ENCODE results near the gene UBE2M. TPM values are rescaled to one million over a fixed set of nuclear protein-coding genes. Genes with fewer than 3 reads are reported as not detected.

UBE2M gene
- total RNA-seq, 5 donors from 2014 or later (not counting 1 experiment from before 2014, with no cell fraction given), result 35.6 to 53.5 (median 48.6) TPM

DNA sequence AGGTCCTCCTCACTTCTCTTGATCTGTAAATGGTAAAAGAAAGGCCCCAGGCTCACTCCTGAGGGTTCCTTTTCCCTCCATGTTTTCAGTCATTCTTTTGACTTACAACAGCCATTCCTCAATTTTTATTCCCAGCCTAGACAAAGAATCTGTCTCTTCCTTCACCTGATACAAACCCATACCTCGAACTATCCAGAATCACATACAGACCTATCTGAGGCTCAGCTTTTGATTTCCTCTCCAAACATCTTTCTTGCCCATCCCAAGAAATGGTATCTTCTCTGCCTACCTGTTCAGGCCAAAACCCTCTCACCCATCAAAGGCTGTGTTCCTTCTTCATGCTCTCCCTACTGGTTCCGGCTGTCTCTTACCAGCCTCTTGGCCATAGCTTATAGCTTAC lies 5.8 kb downstream of the UBE2M start:
- DNase-seq, result no peak
- peaks cover 53 to 58% (median 56%) of the 10 kb centered on the region in 3 donors for H3K4me1 Mint-ChIP-seq
- H3K4me3 Mint-ChIP-seq, result peak overlapping the region in 2 of 3 donors; percentile 3 to 40
- no peak for ATAC-seq (replicated peaks in 1 of 4)
- no peaks in the 10 kb centered on the region for H3K27me3 Mint-ChIP-seq
- no peaks in the 10 kb centered on the region for H3K9me3 ChIP-seq
- H3K27ac Mint-ChIP-seq, result peak overlapping the region in 1 of 2 donors; percentile 9
- CTCF ChIA-PET, result interaction anchor here in 1 of 2 donors (1.6 kb wide), 1 partner anchor 32 kb away, joined by 6 read pairs; the partner anchor contains the start of gene ZBTB45
- POLR2A ChIA-PET, result interaction anchor here in 1 of 2 donors (0.6 kb wide), 1 partner anchor 9 kb away, joined by 3 read pairs; no protein-coding TSS in a partner anchor
- H3K9me3 Mint-ChIP-seq, result no peaks in the 10 kb centered on the region
- H3K27ac ChIP-seq (ENCODE audit: low read length), result no peak overlapping the region
- H3K4me3 ChIP-seq (ENCODE audit: control insufficient read depth in 1 of 2, extremely low read depth in 1 of 2, low read length in 1 of 2), result no peak overlapping the region
- H3K27me3 ChIP-seq (replicated peaks in 1 of 2; ENCODE audit: control insufficient read depth in 2 of 2, extremely low read depth in 1 of 2, insufficient read depth in 2 of 2, low read length in 1 of 2), result no peaks in the 10 kb centered on the region
- H3K36me3 ChIP-seq (ENCODE audit: control insufficient read depth in 2 of 2, extremely low read depth in 1 of 2, insufficient read depth in 1 of 2, low read length in 1 of 2), result peaks cover 15 to 71% of the 10 kb centered on the region in 2 donors
- WGBS (ENCODE audit: insufficient coverage), result 92% methylated on average over 1 of the region's 2 CpGs
- H3K36me3 Mint-ChIP-seq, result peaks cover 49% of the 10 kb centered on the region
- peaks cover 17 to 60% of the 10 kb centered on the region in 2 experiments for H3K4me1 ChIP-seq (ENCODE audit: control insufficient read depth in 1 of 2, extremely low read depth in 1 of 2, insufficient read depth in 2 of 2, low read length in 2 of 2)

- WGBS (ENCODE audit: insufficient coverage), result 93% methylated on average over 8 of the region's 18 CpGs
- CTCF ChIA-PET, result no interaction called here
- peaks cover 18 to 73% of the 10 kb centered on the region in 2 donors for H3K36me3 ChIP-seq (ENCODE audit: control insufficient read depth in 2 of 2, extremely low read depth in 1 of 2, insufficient read depth in 1 of 2, low read length in 1 of 2)
- DNase-seq (peak in 1 of 35 experiments; percentile 8), ATAC-seq (replicated peaks in 1 of 4) (no peak)
- H3K27me3 Mint-ChIP-seq, result no peaks in the 10 kb centered on the region
- H3K27me3 ChIP-seq (replicated peaks in 1 of 2; ENCODE audit: control insufficient read depth in 2 of 2, extremely low read depth in 1 of 2, insufficient read depth in 2 of 2, low read length in 1 of 2), result no peaks in the 10 kb centered on the region
- H3K9me3 Mint-ChIP-seq, result no peaks in the 10 kb centered on the region
- H3K27ac Mint-ChIP-seq, result no peak overlapping the region
- POLR2A ChIA-PET, result no interaction called here
- peaks cover 48 to 58% (median 57%) of the 10 kb centered on the region in 3 donors for H3K4me1 Mint-ChIP-seq
- H3K4me1 ChIP-seq (ENCODE audit: control insufficient read depth in 1 of 2, extremely low read depth in 1 of 2, insufficient read depth in 2 of 2, low read length in 2 of 2), result peaks cover 9 to 59% of the 10 kb centered on the region in 2 experiments
- H3K4me3 Mint-ChIP-seq, result no peak overlapping the region
- no peak overlapping the region for H3K27ac ChIP-seq (ENCODE audit: low read length)
- no peaks in the 10 kb centered on the region for H3K9me3 ChIP-seq
- H3K36me3 Mint-ChIP-seq, result peaks cover 49% of the 10 kb centered on the region
- H3K4me3 ChIP-seq (ENCODE audit: control insufficient read depth in 1 of 2, extremely low read depth in 1 of 2, low read length in 1 of 2), result no peak overlapping the region
These were observed 6.6 kb downstream of the UBE2M start for GRCh38 chr19:58551577-58552471.

DNA sequence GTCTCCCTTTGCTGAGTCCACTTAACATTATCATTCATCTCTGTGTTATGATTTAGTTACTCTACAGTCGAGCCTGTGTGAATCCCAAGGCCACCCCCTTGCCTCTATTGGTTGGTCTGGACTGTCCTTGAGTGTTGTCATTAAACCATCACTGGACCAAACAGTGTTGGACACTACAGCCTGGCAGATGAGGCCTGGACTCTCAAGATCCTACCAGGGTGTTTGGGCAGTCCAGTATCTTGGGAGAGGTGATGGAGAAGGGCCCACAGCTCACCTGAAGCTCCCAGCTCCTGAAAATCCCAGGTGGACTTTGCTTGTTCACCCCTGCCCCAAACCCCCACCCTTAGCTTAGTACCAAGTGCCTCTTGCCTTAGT lies 7.3 kb downstream of the UBE2M start:
- H3K4me3 Mint-ChIP-seq, result peak overlapping the region in 1 of 3 donors; percentile 21
- H3K27ac Mint-ChIP-seq, result no peak overlapping the region
- Histone ChIP-seq H3K27me3 (replicated peaks in 1 of 2; ENCODE audit: control insufficient read depth in 2 of 2, extremely low read depth in 1 of 2, insufficient read depth in 2 of 2, low read length in 1 of 2) (no peaks in the 10 kb centered on the region), H3K9me3 (no peaks in the 10 kb centered on the region), H3K4me3 (ENCODE audit: control insufficient read depth in 1 of 2, extremely low read depth in 1 of 2, low read length in 1 of 2) (no peak overlapping the region), H3K4me1 (ENCODE audit: control insufficient read depth in 1 of 2, extremely low read depth in 1 of 2, insufficient read depth in 2 of 2, low read length in 2 of 2) (peaks cover 13 to 59% of the 10 kb centered on the region in 2 experiments), H3K36me3 (ENCODE audit: control insufficient read depth in 2 of 2, extremely low read depth in 1 of 2, insufficient read depth in 1 of 2, low read length in 1 of 2) (peaks cover 18 to 73% of the 10 kb centered on the region in 2 donors), H3K27ac (ENCODE audit: low read length) (no peak overlapping the region)
- WGBS (ENCODE audit: insufficient coverage), result no CpG with 5 or more reads among the region's 1 CpG
- H3K27me3 Mint-ChIP-seq, result no peaks in the 10 kb centered on the region
- H3K4me1 Mint-ChIP-seq, result peaks cover 48 to 58% (median 57%) of the 10 kb centered on the region in 3 donors
- CTCF ChIA-PET, result no interaction called here
- H3K36me3 Mint-ChIP-seq, result peaks cover 49% of the 10 kb centered on the region
- POLR2A ChIA-PET, result interaction anchor here in 1 of 2 donors (0.6 kb wide), 1 partner anchor 21 kb away, joined by 3 read pairs; no protein-coding TSS in a partner anchor
- DNase-seq, result no peak
- no peak for ATAC-seq (replicated peaks in 1 of 4)
- H3K9me3 Mint-ChIP-seq, result no peaks in the 10 kb centered on the region

- H3K4me1 Mint-ChIP-seq, result peaks cover 49 to 60% (median 59%) of the 10 kb centered on the region in 3 donors
- H3K27ac Mint-ChIP-seq, result no peak overlapping the region
- CTCF ChIA-PET, result no interaction called here
- DNase-seq, result no peak
- POLR2A ChIA-PET, result interaction anchor here in 1 of 2 donors (0.6 kb wide), 1 partner anchor 21 kb away, joined by 3 read pairs; no protein-coding TSS in a partner anchor
- Histone ChIP-seq H3K9me3 (no peaks in the 10 kb centered on the region), H3K4me3 (ENCODE audit: control insufficient read depth in 1 of 2, extremely low read depth in 1 of 2, low read length in 1 of 2) (no peak overlapping the region), H3K27ac (ENCODE audit: low read length) (no peak overlapping the region), H3K4me1 (ENCODE audit: control insufficient read depth in 1 of 2, extremely low read depth in 1 of 2, insufficient read depth in 2 of 2, low read length in 2 of 2) (peaks cover 18 to 59% of the 10 kb centered on the region in 2 experiments), H3K27me3 (replicated peaks in 1 of 2; ENCODE audit: control insufficient read depth in 2 of 2, extremely low read depth in 1 of 2, insufficient read depth in 2 of 2, low read length in 1 of 2) (no peaks in the 10 kb centered on the region), H3K36me3 (ENCODE audit: control insufficient read depth in 2 of 2, extremely low read depth in 1 of 2, insufficient read depth in 1 of 2, low read length in 1 of 2) (peaks cover 18 to 71% of the 10 kb centered on the region in 2 donors)
- H3K4me3 Mint-ChIP-seq, result no peak overlapping the region
- no peaks in the 10 kb centered on the region for H3K9me3 Mint-ChIP-seq
- no peak for ATAC-seq (replicated peaks in 1 of 4)
- 99% methylated on average over 12 of the region's 13 CpGs for WGBS (ENCODE audit: insufficient coverage)
- no peaks in the 10 kb centered on the region for H3K27me3 Mint-ChIP-seq
- H3K36me3 Mint-ChIP-seq, result peaks cover 52% of the 10 kb centered on the region
These were observed 7.9 kb downstream of the UBE2M start for GRCh38 chr19:58550362-58551122.

DNA sequence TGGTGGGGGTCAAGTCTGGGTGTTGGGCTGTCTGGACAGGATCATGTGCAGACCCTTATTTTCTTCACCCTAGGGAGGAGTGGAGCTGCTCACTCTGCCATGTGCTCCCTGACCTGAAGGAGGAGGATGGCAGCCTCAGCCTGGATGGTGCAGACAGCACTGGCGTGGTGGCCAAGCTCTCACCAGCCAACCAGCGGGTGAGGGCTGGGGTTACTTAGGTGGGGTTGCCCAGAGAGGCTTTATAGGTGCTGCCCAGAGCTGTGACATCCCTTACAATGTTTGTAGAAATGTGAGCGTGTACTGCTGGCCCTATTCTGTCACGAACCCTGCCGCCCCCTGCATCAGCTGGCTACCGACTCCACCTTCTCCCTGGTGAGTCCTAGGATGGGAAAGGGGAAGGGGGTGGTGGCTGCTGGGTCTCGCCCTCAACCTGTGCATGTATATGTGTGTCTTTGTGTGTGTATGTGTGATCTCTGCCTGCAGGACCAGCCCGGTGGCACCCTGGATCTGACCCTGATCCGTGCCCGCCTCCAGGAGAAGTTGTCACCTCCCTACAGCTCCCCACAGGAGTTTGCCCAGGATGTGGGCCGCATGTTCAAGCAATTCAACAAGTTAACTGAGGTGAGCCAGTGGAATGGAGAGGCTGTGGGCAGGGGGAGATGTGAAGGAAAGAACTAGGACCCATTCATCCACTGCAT lies 8.6 kb downstream of the UBE2M start:
- Histone ChIP-seq H3K27me3 (replicated peaks in 1 of 2; ENCODE audit: control insufficient read depth in 2 of 2, extremely low read depth in 1 of 2, insufficient read depth in 2 of 2, low read length in 1 of 2) (no peaks in the 10 kb centered on the region), H3K9me3 (no peaks in the 10 kb centered on the region), H3K27ac (ENCODE audit: low read length) (no peak overlapping the region), H3K4me1 (ENCODE audit: control insufficient read depth in 1 of 2, extremely low read depth in 1 of 2, insufficient read depth in 2 of 2, low read length in 2 of 2) (peaks cover 18 to 60% of the 10 kb centered on the region in 2 experiments), H3K36me3 (ENCODE audit: control insufficient read depth in 2 of 2, extremely low read depth in 1 of 2, insufficient read depth in 1 of 2, low read length in 1 of 2) (peaks cover 18 to 71% of the 10 kb centered on the region in 2 donors), H3K4me3 (ENCODE audit: control insufficient read depth in 1 of 2, extremely low read depth in 1 of 2, low read length in 1 of 2) (no peak overlapping the region)
- no peak for ATAC-seq (replicated peaks in 1 of 4)
- Mint-ChIP-seq H3K4me3 (no peak overlapping the region), H3K4me1 (peaks cover 47 to 58% (median 54%) of the 10 kb centered on the region in 3 donors), H3K36me3 (peaks cover 50% of the 10 kb centered on the region), H3K27ac (no peak overlapping the region), H3K27me3 (no peaks in the 10 kb centered on the region), H3K9me3 (no peaks in the 10 kb centered on the region)
- ChIA-PET CTCF (no interaction called here), POLR2A (no interaction called here)
- WGBS (ENCODE audit: insufficient coverage), result 94% methylated on average over 4 of the region's 11 CpGs
- DNase-seq, result no peak
